Breast epithelium (tissue), 3 donors: Measurements from ENCODE around the gene CYB5A.

Experiments
- CTCF ChIP-seq, 3 donors: fragments of 450-650 bp; IDR thresholded peaks; one replicate each; pipeline ENCODE4 v1.5.1; 2016 to 2017; ENCODE audit warnings: antibody characterized with exemption in 3 of 3, mild to moderate bottlenecking in 3 of 3, moderate library complexity in 3 of 3
- POLR2A ChIP-seq: fragments of 450-650 bp; IDR thresholded peaks from one replicate; pipeline ENCODE4 v1.6.1; 2016; ENCODE audit warnings: antibody characterized with exemption, mild to moderate bottlenecking, moderate library complexity

- TF ChIP-seq CTCF (IDR thresholded peaks at IDR 0.05) (no peak), POLR2A (no peak)
These were observed 17.1 kb downstream of the CYB5A start for GRCh38 chr18:74274700-74275099.
